HG02981 (cell line): ENCODE data around the gene RPL18A.

Source experiments
- ATAC-seq: cut with Tn5 transposase; IDR thresholded peaks from one replicate; pipeline ENCODE4 v1.9.1; 2021; ENCODE audit warnings: mild to moderate bottlenecking, moderate library complexity; ENCODE audit not compliant: unreplicated experiment

RPL18A gene

GRCh38 chr19:17859533-17860330 is at the start of gene RPL18A:
RPL18A (plus strand) TSS chr19:17859910; CDS start chr19:17859957, 47 bp downstream.
- ATAC-seq: peak; percentile 93

GRCh38 chr19:17811103-17811502 is 48.6 kb upstream of the RPL18A start:
- no peak for ATAC-seq

DNA sequence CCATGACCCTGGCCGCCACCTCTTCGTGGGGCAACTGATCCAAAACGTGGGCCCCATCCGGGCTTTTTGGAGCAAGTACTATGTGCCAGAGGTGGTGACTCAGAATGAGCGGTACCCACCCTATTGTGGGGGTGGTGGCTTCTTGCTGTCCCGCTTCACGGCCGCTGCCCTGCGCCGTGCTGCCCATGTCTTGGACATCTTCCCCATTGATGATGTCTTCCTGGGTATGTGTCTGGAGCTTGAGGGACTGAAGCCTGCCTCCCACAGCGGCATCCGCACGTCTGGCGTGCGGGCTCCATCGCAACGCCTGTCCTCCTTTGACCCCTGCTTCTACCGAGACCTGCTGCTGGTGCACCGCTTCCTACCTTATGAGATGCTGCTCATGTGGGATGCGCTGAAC is 48.0 kb upstream of the RPL18A start:
- ATAC-seq: no peak

- ATAC-seq: no peak
Measured at GRCh38 chr19:17812099-17812498, 47.6 kb upstream of the RPL18A start.

DNA sequence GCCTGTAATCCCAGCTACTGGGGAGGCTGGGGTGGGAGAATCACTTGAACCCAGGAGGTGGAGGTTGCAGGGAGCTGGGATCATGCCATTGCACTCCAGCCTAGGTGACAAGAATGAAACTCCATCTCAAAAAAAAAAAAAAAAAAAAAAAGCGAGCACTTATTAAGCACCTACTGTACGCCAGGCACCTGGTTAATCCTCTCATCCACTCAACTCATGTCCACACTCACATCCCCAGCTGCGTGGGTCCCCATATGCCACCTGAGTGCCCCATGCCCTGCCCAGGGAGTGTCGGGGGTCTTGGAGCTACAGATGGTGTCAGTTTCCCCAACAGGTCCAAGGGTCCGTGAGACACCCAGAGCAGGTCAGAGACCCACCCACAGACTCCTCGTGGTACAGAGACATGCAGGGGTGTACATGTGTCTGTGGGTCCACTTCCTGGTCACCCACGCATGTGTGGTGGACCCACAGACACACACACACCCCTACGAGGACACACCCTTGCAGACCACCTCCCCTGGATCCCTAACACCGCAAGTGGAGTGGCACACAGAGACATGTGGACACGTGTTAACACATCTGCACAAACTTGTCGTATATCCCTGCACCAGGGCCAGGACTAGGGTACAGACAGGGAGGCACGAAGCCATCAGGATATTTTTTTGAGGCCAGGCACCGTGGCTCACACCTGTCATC is 41.9 kb upstream of the RPL18A start:
- no peak for ATAC-seq

DNA sequence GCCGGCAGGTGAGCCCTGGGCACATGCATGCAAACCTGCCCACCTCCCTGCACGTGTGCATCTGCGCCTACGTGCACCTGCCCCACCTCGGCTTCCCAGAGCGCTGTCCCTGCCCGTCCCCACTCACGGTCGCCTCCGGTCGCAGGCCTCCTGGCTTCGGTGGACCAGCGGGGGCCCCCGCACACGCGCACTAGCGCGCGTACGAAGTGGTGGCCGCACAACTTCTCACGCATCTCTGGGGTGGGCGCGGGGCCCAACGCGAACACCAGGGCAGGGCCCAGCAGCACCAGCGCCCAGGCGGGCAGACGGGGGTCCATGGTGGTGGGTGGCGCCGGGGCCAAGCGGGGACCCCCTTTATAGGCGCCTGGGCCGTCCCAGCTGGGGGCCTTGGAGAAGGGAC is 38.5 kb upstream of the RPL18A start, which contains the start of gene INSL3:
INSL3 (minus strand) TSS at position 330 of the 400 bp plus-strand sequence; CDS start at position 317, 13 bp downstream.
- no peak for ATAC-seq

DNA sequence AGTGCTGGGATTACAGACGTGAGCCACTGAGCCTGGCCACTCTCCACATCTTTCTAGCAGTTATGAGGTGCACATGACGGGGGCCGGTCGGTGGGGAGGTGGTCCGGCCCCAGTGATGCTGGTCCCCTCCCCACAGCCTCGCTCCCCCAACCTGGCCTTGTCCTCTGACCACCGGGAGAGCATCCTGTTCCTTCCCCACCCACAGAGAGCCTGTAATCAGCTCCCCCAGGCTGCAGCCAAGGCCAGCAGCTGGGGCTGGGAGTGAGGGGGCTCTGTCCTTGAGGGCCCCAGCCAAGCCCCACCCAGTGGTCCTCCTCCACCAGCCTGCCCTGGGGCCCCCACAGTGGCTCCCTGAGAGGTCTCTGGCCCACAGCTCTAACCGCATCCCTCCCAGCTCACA is 35.4 kb upstream of the RPL18A start:
- ATAC-seq: no peak

DNA sequence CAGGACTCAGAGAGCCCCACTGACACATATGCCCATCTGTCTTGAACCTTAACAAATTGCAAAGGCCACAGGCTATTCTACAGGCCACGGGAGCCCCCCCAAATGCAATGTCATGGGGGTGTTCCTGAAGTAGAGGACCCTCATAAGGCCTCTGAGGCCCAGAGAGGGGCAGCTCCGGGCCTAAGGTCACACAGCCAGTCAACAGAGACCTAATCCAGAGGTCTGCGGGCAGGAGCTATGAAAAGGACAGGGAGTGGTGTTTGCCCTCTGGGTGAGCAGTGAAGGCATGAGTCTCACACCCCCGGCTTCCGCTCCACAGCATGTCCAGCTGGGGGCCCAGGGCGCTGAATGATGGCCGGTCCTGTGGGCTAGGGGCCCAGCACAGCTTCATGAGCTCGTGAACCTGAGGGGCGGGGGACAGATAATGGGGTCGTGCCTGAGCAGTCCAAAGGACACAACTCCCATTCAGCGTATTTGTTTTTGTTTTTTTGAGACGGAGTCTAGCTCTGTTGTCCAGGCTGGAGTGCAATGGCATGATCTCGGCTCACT is 33.1 kb upstream of the RPL18A start:
- no peak for ATAC-seq

DNA sequence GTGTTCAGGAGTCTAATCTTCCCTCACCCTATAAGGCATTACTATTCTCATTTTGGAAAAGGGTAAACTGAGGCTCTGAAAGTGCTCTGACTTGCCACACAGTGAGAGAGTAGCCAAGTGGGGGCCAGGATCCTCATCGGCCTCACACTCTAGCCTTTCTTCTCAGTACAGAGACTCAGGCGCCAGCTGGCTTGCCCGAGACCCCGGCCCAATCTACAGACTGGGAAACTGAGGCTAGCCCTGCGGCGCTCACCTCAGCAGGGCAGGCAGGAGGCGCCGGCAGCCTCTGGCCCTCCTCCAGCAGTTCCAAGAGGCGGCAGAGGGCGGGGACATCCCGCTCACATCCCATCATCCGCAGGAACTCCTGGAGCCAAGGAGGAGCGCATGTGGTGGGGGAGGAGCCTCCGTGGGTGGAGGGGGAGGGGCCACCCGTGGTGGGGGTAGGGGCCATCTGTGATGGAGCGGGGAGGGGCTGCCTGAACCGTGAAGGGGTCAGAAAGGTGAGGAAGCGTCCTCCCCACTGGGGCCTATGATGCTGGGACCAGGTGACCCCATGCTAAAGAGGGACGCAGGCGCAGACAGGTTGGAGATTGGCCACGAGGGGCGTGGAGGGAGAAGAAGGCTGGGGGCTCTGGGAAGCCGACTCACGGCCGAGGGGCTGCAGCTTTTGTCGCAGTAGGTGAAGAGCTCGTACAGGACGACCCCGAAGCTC is 29.7 kb upstream of the RPL18A start:
- ATAC-seq: no peak

GRCh38 chr19:17830567-17831418 is 28.9 kb upstream of the RPL18A start:
- no peak for ATAC-seq

GRCh38 chr19:17831419-17831888 is 28.3 kb upstream of the RPL18A start:
- no peak for ATAC-seq

GRCh38 chr19:17832443-17833208 is 27.1 kb upstream of the RPL18A start:
- no peak for ATAC-seq

DNA sequence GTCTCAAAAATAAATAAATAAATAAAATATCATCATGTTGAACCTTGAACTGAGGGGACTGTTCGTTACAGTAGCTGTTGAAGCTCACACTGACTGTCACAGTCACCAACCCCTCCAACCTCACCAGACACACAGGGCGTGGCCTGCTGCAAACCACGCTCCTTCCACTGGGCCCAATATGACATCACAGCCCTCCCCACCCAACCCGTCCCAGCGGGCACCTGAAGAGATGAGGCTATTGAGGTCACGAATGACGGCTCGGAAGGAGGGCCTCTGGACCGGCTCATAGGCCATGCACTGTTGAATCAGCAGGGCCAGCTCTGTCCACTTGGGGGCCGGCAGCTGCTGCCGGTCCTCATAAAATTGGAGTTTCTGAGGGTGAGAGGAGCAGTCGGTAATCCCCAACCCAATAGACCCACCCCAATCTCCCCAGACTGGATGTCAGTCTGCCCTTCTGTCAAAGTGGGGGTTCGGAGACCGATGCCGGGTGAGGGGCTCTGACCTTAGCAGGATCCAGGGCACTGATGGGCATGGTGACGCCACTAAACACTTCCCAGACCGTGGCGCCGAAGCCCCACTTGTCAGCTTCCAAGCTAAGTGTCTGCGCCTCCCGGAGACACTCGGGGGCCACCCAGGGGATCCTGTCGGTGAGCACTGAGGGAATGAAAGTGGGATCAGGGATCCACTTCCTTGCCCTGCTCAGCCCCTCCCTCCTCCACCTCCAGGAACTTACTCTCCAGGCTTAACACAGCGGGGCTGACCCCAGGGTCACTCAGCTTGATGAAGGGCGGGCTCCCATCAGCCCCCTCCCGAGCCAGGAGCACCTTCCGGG is 25.1 kb upstream of the RPL18A start:
- no peak for ATAC-seq

GRCh38 chr19:17835182-17836006 is 24.3 kb upstream of the RPL18A start:
- ATAC-seq: no peak

DNA sequence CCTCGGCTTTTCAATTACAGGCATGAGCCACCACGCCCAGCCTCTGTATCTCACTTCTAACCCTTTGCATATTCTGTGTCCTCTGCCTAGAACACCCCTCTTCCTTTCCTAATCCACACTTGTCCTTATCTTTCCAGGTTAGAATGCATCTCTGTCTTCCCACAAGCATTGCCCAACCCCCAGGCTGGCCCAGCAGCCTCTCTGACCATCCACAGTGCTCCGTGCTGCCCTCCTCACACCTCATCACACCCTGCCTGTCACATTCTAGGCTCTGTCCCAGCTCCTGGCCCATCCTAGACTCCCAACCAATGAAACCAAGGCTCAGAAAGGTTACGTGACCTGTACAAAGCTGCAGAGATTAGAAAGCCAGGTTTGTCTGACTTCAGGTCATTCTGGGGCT is 23.2 kb upstream of the RPL18A start:
- ATAC-seq: no peak

- no peak for ATAC-seq
Measured at GRCh38 chr19:17837972-17838371, 21.7 kb upstream of the RPL18A start.

GRCh38 chr19:17840019-17840418 is 19.7 kb upstream of the RPL18A start:
- no peak for ATAC-seq

DNA sequence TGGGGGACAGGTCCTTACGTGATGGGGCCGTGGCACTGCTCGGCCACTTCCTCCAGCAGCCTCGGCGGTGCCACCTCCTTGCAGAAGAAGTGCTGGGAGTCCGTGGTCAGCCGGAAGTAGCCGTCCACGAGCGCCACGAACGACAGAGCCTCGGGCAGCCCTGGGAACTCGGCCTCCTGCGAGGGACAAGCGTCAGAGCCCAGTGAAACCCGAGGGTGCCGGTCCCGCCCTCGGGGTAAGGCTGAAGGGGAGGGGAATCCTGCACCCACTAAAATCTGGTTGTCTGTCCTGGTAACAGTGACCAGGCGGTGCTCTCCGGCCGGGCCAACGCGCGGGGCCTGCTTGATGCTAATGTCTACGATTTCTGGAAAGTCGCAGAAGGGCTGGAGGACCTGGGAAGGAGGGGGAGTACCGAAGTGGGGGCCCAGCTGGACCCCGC is 18.3 kb upstream of the RPL18A start:
- ATAC-seq: no peak
